GM10266 (cell line): ENCODE measurements around the gene SCN5A.

Experiments
- DNase-seq: peaks from one replicate; pipeline ENCODE4 v3.0.0; 2012; ENCODE audit errors: extremely low spot score
- CTCF ChIP-seq: IDR thresholded peaks from 2 replicates; pipeline ENCODE4 v1.5.1; 2012; ENCODE audit warnings: mild to moderate bottlenecking, low read depth; ENCODE audit not compliant: control insufficient read depth, insufficient read depth; ENCODE audit errors: missing control alignments

Gene SCN5A

GRCh38 chr3:38626171-38626570, 23.3 kb downstream of the SCN5A start:
- no peak for DNase-seq
- TF ChIP-seq CTCF = no peak

- TF ChIP-seq CTCF = no peak
- no peak for DNase-seq
These were observed 25.9 kb downstream of the SCN5A start for GRCh38 chr3:38623539-38623938.

- TF ChIP-seq CTCF = no peak
- no peak for DNase-seq
These were observed 27.2 kb downstream of the SCN5A start for GRCh38 chr3:38622336-38622735.

- TF ChIP-seq CTCF = no peak
- DNase-seq = no peak
These were observed 29.3 kb downstream of the SCN5A start for GRCh38 chr3:38620236-38620635.

- TF ChIP-seq CTCF = no peak
These were observed 31.1 kb downstream of the SCN5A start for GRCh38 chr3:38618343-38618742.

GRCh38 chr3:38617586-38617985, 31.9 kb downstream of the SCN5A start:
- TF ChIP-seq CTCF = no peak
- no peak for DNase-seq

More at GRCh38 chr3:38618343-38618742, 31.1 kb downstream of the SCN5A start:
- no peak for DNase-seq

- no peak for DNase-seq
- no peak for TF ChIP-seq CTCF
These were observed 32.4 kb downstream of the SCN5A start for GRCh38 chr3:38617137-38617536.
